Suprapubic skin (tissue), 4 donors: Measurements from ENCODE around the gene LRRN2. TPM values are rescaled to one million over a fixed set of nuclear protein-coding genes. Genes with fewer than 3 reads are reported as not detected.

Experiments
- DNase-seq, 2 donors: peaks; one replicate each; pipeline ENCODE4 v3.0.0-alpha.2; 2019; ENCODE audit warnings: low spot score in 2 of 2
- H3K27ac ChIP-seq: fragments of 200-600 bp; sonication (generic); one replicate; pipeline ENCODE4 v1.5.1; 2019
- H3K27me3 ChIP-seq: fragments of 200-600 bp; sonication (generic); one replicate; pipeline ENCODE4 v1.5.1; 2019
- H3K36me3 ChIP-seq: fragments of 200-600 bp; sonication (generic); one replicate; pipeline ENCODE4 v1.5.1; 2019
- H3K4me1 ChIP-seq: fragments of 200-600 bp; sonication (generic); one replicate; pipeline ENCODE4 v1.5.1; 2019
- H3K4me3 ChIP-seq: fragments of 200-600 bp; sonication (generic); one replicate; pipeline ENCODE4 v1.5.1; 2019; ENCODE audit warnings: mild to moderate bottlenecking
- H3K9me3 ChIP-seq: fragments of 200-600 bp; sonication (generic); one replicate; pipeline ENCODE4 v1.5.1; 2019
- CTCF ChIP-seq, 2 donors: fragments of 200-600 bp in 1 of 2; fragments of 450-650 bp in 1 of 2; sonication (generic) in 1 of 2; IDR thresholded peaks; one replicate each; pipeline ENCODE4 v1.5.1; 2016 to 2019; ENCODE audit warnings: antibody characterized with exemption in 2 of 2, mild to moderate bottlenecking in 1 of 2, moderate library complexity in 1 of 2
- EP300 ChIP-seq: sonication (generic); formaldehyde crosslinking; IDR thresholded peaks from one replicate; pipeline ENCODE4 v1.6.1; 2017; ENCODE audit warnings: antibody characterized with exemption
- POLR2A ChIP-seq, 2 donors: fragments of 450-650 bp; IDR thresholded peaks; one replicate each; pipeline ENCODE4 v1.6.1; 2017; ENCODE audit warnings: antibody characterized with exemption in 2 of 2, mild to moderate bottlenecking in 2 of 2, moderate library complexity in 2 of 2
- POLR2AphosphoS5 ChIP-seq, 3 donors: sonication (generic); formaldehyde crosslinking; IDR thresholded peaks; one replicate each; pipeline ENCODE4 v1.6.1; 2017; ENCODE audit warnings: antibody characterized with exemption in 3 of 3
- WGBS: methylation state at CpG from one replicate; pipeline ENCODE4 v1.1.5; 2018; 5-methylcytosine and 5-hydroxymethylcytosine counted together
- total RNA-seq, 4 donors: library from RNA; depleted of rRNA; stranded (reverse); fragments of >200 nt; gene quantifications; one replicate each; pipeline ENCODE4 v1.1.0, GENCODE V29; 2016

Gene LRRN2
- total RNA-seq, 4 donors from 2014 or later: 0.19 to 0.85 (median 0.27) TPM

GRCh38 chr1:204649721-204650521, 35.6 kb downstream of the LRRN2 start:
- H3K4me1 ChIP-seq: no peaks in the 10 kb centered on the region
- DNase-seq: no peak
- 95% methylated on average over 4 of the region's 6 CpGs for WGBS
- TF ChIP-seq EP300: no peak
- TF ChIP-seq CTCF (IDR thresholded peaks at IDR 0.05): no peak
- TF ChIP-seq POLR2AphosphoS5 (IDR thresholded peaks at IDR 0.05): no peak
- no peak for TF ChIP-seq POLR2A (IDR thresholded peaks at IDR 0.05)
- no peaks in the 10 kb centered on the region for H3K9me3 ChIP-seq
- no peaks in the 10 kb centered on the region for H3K36me3 ChIP-seq
- no peak overlapping the region for H3K27ac ChIP-seq
- peaks cover 22% of the 10 kb centered on the region for H3K27me3 ChIP-seq
- no peak overlapping the region for H3K4me3 ChIP-seq

- 82% methylated on average over 4 of the region's 4 CpGs for WGBS
- no peak overlapping the region for H3K4me3 ChIP-seq
- DNase-seq: no peak
- TF ChIP-seq CTCF (IDR thresholded peaks at IDR 0.05): no peak
- TF ChIP-seq POLR2AphosphoS5 (IDR thresholded peaks at IDR 0.05): no peak
- TF ChIP-seq POLR2A (IDR thresholded peaks at IDR 0.05): no peak
- TF ChIP-seq EP300: no peak
- H3K9me3 ChIP-seq: no peaks in the 10 kb centered on the region
- H3K27ac ChIP-seq: no peak overlapping the region
- no peaks in the 10 kb centered on the region for H3K4me1 ChIP-seq
- H3K27me3 ChIP-seq: peaks cover 22% of the 10 kb centered on the region
- H3K36me3 ChIP-seq: no peaks in the 10 kb centered on the region
These were observed 37.0 kb downstream of the LRRN2 start for GRCh38 chr1:204648576-204648975.

GRCh38 chr1:204647805-204648153, 37.8 kb downstream of the LRRN2 start:
- TF ChIP-seq POLR2A (IDR thresholded peaks at IDR 0.05) (no peak), CTCF (IDR thresholded peaks at IDR 0.05) (no peak), EP300 (no peak), POLR2AphosphoS5 (IDR thresholded peaks at IDR 0.05) (no peak)
- no peaks in the 10 kb centered on the region for H3K36me3 ChIP-seq

GRCh38 chr1:204647114-204647804, 38.3 kb downstream of the LRRN2 start:
- H3K27me3 ChIP-seq: peaks cover 9% of the 10 kb centered on the region
- no peaks in the 10 kb centered on the region for H3K9me3 ChIP-seq
- no peak for TF ChIP-seq POLR2A (IDR thresholded peaks at IDR 0.05)
- TF ChIP-seq POLR2AphosphoS5 (IDR thresholded peaks at IDR 0.05): no peak
- no peak for TF ChIP-seq EP300
- no peak for TF ChIP-seq CTCF (IDR thresholded peaks at IDR 0.05)
- 20% methylated on average over 2 of the region's 2 CpGs for WGBS
- DNase-seq: no peak
- no peak overlapping the region for H3K27ac ChIP-seq
- H3K4me1 ChIP-seq: no peaks in the 10 kb centered on the region
- no peak overlapping the region for H3K4me3 ChIP-seq
- no peaks in the 10 kb centered on the region for H3K36me3 ChIP-seq

More at GRCh38 chr1:204647805-204648153, 37.8 kb downstream of the LRRN2 start:
- Histone ChIP-seq H3K4me1 (no peaks in the 10 kb centered on the region), H3K4me3 (no peak overlapping the region), H3K27ac (no peak overlapping the region), H3K27me3 (peaks cover 14% of the 10 kb centered on the region), H3K9me3 (no peaks in the 10 kb centered on the region)
- DNase-seq: no peak

- DNase-seq: no peak
- Histone ChIP-seq H3K27me3 (no peaks in the 10 kb centered on the region), H3K4me1 (no peaks in the 10 kb centered on the region), H3K9me3 (no peaks in the 10 kb centered on the region), H3K27ac (no peak overlapping the region), H3K36me3 (no peaks in the 10 kb centered on the region), H3K4me3 (no peak overlapping the region)
- TF ChIP-seq POLR2AphosphoS5 (IDR thresholded peaks at IDR 0.05) (no peak), EP300 (no peak), CTCF (IDR thresholded peaks at IDR 0.05) (no peak), POLR2A (IDR thresholded peaks at IDR 0.05) (no peak)
- 81% methylated on average over 3 of the region's 3 CpGs for WGBS
These were observed 39.9 kb downstream of the LRRN2 start for GRCh38 chr1:204645666-204646065.
